Subcutaneous adipose tissue (tissue), 4 donors: ENCODE results near the gene CENPU. TPM values are rescaled to one million over a fixed set of nuclear protein-coding genes. Genes with fewer than 3 reads are reported as not detected.

Experiments used
- total RNA-seq, 4 donors: library from RNA; depleted of rRNA; stranded (reverse); fragments of >200 nt; gene quantifications; one replicate each; pipeline ENCODE4 v1.1.0, GENCODE V29; 2016
- TF ChIP-seq, protein P1 (sequence below): fragments of 450-650 bp; IDR thresholded peaks from one replicate; pipeline ENCODE4 v1.5.1; 2016; ENCODE audit warnings: low read depth, mild to moderate bottlenecking, control low read depth, antibody characterized with exemption, moderate library complexity

Gene CENPU
- total RNA-seq, 4 donors from 2014 or later: 1.8 to 9.2 (median 3.3) TPM

DNA sequence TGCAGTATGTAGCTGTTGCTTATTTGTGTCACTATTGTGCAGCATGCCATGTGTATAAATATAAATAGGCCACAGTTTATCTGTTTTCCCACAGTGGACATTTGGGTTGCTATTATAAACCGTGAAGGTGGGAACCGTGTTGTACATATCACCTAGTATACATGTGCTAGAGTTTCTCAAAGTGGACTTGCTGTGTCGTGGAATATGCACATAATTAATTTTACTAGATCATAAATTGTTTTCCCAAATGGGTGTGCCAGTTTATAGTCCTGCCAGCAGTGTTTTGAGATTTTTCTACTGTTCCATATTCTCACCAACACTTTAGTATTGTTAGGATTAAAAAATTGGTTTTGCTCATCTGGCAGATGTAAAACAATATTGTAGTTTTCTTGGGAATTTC, 45.9 kb downstream of the CENPU start:
- TF ChIP-seq, protein P1, sequence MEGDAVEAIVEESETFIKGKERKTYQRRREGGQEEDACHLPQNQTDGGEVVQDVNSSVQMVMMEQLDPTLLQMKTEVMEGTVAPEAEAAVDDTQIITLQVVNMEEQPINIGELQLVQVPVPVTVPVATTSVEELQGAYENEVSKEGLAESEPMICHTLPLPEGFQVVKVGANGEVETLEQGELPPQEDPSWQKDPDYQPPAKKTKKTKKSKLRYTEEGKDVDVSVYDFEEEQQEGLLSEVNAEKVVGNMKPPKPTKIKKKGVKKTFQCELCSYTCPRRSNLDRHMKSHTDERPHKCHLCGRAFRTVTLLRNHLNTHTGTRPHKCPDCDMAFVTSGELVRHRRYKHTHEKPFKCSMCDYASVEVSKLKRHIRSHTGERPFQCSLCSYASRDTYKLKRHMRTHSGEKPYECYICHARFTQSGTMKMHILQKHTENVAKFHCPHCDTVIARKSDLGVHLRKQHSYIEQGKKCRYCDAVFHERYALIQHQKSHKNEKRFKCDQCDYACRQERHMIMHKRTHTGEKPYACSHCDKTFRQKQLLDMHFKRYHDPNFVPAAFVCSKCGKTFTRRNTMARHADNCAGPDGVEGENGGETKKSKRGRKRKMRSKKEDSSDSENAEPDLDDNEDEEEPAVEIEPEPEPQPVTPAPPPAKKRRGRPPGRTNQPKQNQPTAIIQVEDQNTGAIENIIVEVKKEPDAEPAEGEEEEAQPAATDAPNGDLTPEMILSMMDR: no peak

DNA sequence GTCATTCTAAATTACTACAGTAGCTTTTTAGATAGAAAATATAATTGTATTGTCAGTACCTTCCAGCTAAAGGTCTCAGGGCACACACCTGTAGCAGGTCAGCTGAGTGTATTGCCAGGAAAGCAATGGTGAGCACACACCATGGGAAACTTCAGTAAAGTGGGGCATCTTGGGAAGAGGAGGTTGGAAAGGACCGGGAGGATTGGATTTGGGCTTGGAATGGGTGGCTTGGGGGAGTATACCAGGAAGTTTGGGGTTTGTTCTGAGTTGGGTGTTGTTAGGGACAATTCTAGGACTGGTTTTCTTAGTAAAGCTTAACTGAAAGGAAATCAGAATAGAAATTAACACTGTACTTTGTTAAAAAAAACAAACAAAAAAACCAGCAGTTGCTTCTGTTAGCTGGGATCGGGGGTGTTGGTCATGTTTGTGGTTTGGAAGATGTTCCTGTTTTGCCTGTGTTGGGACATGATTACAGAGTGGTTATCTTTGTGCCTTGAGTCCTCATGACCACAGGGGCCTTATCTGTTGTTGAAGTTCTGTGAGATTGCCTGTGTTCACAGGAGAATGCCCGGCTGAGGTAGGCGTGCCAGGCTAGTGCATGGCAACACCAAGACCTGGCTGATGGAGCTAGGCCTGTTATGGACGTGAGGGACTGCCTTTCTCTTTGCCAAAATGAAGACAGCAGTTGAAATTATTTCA, 49.3 kb downstream of the CENPU start:
- TF ChIP-seq, protein P1: no peak

DNA sequence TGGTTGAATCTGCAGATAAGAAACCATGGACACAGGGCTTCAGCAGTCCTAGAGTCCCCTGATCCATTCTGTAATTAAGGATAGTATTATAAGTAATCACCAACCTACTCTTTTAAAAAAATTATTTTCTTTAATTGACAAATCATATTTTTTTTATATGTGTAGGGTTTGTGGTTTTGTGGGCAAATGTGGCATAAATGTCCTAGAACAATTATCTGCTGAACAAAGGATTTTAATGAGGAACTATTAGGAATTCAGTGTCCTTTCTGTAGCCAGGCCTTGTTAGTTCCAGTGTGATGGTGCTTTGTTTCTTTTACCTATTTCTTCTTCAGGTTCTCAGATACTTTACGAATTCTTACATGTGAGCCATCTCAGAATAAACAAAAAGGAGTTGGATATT, 52.0 kb downstream of the CENPU start:
- TF ChIP-seq, protein P1: no peak

DNA sequence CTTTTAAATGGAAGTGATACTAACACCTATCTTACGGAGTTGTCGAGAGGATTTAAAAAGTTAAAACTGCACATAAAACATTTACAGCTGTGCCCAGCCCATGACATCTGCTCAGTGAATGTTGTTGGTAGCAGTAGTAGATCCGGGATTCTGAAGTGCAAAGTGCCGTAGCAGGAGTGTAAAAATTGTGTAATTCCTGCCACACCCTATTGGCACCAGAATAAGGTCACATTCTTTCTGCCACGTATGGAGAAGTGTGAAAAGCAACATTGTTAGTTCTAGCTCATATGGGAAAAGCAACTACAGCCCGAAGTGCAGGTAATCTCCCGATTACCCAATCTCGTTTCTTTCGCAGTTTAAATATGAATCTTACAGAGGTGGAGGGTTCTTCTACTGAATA, 53.2 kb downstream of the CENPU start:
- TF ChIP-seq, protein P1: no peak

DNA sequence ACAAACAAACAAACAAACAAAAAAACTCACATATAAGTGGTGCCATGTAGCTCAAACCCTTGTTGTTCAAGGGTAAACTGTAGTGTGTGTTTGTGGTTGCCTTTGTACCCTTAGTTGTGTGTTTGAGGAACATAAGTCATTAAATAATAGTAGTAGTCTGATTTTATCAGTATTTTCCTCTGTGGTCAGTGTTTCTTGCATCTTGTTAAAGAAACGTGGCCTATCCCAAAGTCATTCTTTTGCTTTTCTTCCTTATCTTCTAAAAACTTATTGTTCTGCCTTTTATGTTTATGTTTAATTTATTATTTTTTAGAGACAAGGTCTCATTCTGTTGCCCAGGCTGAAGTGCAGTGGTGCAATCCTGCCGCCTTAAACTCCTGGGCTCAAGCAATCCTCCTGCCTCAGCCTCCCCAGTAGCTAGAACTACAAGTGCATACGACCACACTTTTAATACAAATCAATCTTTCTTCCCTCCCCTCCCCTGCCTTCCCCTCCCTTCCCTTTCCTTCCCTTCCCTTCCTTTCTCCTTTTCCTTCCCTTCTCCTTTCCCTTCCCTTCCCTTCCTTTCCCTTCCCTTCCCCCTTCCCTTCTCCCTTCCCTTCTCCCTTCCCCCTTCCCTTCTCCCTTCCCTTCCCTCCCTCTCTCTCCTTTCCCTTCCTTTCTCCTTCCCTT, 57.9 kb downstream of the CENPU start:
- TF ChIP-seq, protein P1: no peak

DNA sequence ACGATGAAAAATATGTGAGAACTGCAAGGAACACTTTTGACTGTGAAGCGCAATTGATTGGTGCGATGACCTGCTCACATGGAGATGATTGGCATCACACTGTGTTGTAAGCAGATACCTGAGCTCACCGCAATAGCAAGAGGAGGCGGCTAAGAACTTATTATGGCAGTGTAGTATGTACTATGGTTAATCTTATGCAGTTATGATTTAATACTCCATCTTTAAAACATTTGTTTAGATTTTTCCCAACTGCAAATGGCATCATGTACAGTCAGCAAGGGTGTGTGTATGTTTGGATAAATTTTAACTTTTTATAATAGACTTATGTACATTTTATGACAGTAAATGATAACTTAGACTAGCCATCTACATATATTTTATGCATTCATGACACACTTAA, 58.9 kb downstream of the CENPU start:
- TF ChIP-seq, protein P1: no peak

DNA sequence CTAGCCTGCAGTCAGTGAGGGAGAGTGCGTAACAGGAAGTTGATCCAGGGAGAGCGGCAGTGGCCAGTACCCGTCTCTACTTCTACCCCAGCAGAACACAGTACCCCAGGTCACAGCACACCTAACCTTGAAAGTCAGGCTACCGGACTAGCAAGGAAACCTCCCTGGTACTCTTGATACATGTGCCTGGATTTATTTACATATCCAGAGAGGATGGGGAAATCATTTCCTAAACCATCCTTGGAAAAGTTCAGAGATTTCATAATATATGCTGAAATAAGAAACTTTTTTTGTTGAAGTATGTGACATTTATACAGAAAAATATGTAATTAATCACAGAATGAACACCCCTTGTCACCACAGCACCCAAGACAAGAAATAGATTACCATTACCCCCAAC, 59.9 kb downstream of the CENPU start:
- TF ChIP-seq, protein P1: no peak
